ENCODE measurements around the gene MC4R.
"Not testable (repeated sequence)": the region's sequence is repeated elsewhere in the genome, so short reads cannot be mapped to it uniquely, and the experiment has no call there.

Gene MC4R

GRCh38 chr18:60372596-60372995 is at the start of gene MC4R:
MC4R (minus strand) TSS chr18:60372775; CDS start chr18:60372349, 426 bp downstream.
- peak; percentile 84 for DNase-seq

- DNase-seq: not testable (repeated sequence)
These were observed 49.7 kb upstream of the MC4R start for GRCh38 chr18:60422306-60422705.

- DNase-seq: no peak
These were observed 49.0 kb upstream of the MC4R start for GRCh38 chr18:60421356-60422118.

GRCh38 chr18:60417946-60418345 is 45.4 kb upstream of the MC4R start:
- DNase-seq: no peak

- no peak for DNase-seq
These were observed 41.5 kb upstream of the MC4R start for GRCh38 chr18:60413944-60414547.

- DNase-seq: no peak
These were observed 39.1 kb upstream of the MC4R start for GRCh38 chr18:60411715-60412114.

GRCh38 chr18:60406721-60407120 is 34.1 kb upstream of the MC4R start:
- DNase-seq: no peak

GRCh38 chr18:60404486-60405085 is 32.0 kb upstream of the MC4R start:
- no peak for DNase-seq

GRCh38 chr18:60401346-60401745 is 28.8 kb upstream of the MC4R start:
- no peak for DNase-seq

- DNase-seq: no peak
These were observed 19.1 kb upstream of the MC4R start for GRCh38 chr18:60391571-60392226.

- DNase-seq: no peak
These were observed 16.7 kb upstream of the MC4R start for GRCh38 chr18:60389314-60389713.

- no peak for DNase-seq
These were observed 13.1 kb upstream of the MC4R start for GRCh38 chr18:60385693-60386092.

GRCh38 chr18:60383893-60384292 is 11.3 kb upstream of the MC4R start:
- no peak for DNase-seq

GRCh38 chr18:60377778-60378469 is 5.3 kb upstream of the MC4R start:
- DNase-seq: no peak

- no peak for DNase-seq
These were observed 443 bp downstream of the MC4R start for GRCh38 chr18:60372132-60372531.

- DNase-seq: no peak
These were observed 14.1 kb downstream of the MC4R start for GRCh38 chr18:60358516-60358915.

GRCh38 chr18:60350941-60351340 is 21.6 kb downstream of the MC4R start:
- no peak for DNase-seq

- DNase-seq: no peak
These were observed 22.4 kb downstream of the MC4R start for GRCh38 chr18:60350150-60350549.

- DNase-seq: no peak
These were observed 25.0 kb downstream of the MC4R start for GRCh38 chr18:60347526-60348045.

GRCh38 chr18:60339018-60339417 is 33.6 kb downstream of the MC4R start:
- DNase-seq: no peak

- no peak for DNase-seq
These were observed 40.7 kb downstream of the MC4R start for GRCh38 chr18:60331890-60332289.

- DNase-seq: no peak
These were observed 43.4 kb downstream of the MC4R start for GRCh38 chr18:60329131-60329530.

- no peak for DNase-seq
These were observed 44.7 kb downstream of the MC4R start for GRCh38 chr18:60327880-60328279.

Data from retina (tissue), 1 donor.